Suprapubic skin (tissue), 4 donors: Measurements from ENCODE around the gene ACTR1B. TPM values are rescaled to one million over a fixed set of nuclear protein-coding genes. Genes with fewer than 3 reads are reported as not detected.

Experiments used
- DNase-seq, 2 donors: peaks; one replicate each; pipeline ENCODE4 v3.0.0-alpha.2; 2019; ENCODE audit warnings: low spot score in 2 of 2
- H3K27ac ChIP-seq: fragments of 200-600 bp; sonication (generic); one replicate; pipeline ENCODE4 v1.5.1; 2019
- H3K27me3 ChIP-seq: fragments of 200-600 bp; sonication (generic); one replicate; pipeline ENCODE4 v1.5.1; 2019
- H3K36me3 ChIP-seq: fragments of 200-600 bp; sonication (generic); one replicate; pipeline ENCODE4 v1.5.1; 2019
- H3K4me1 ChIP-seq: fragments of 200-600 bp; sonication (generic); one replicate; pipeline ENCODE4 v1.5.1; 2019
- H3K4me3 ChIP-seq: fragments of 200-600 bp; sonication (generic); one replicate; pipeline ENCODE4 v1.5.1; 2019; ENCODE audit warnings: mild to moderate bottlenecking
- H3K9me3 ChIP-seq: fragments of 200-600 bp; sonication (generic); one replicate; pipeline ENCODE4 v1.5.1; 2019
- EP300 ChIP-seq: sonication (generic); formaldehyde crosslinking; IDR thresholded peaks from one replicate; pipeline ENCODE4 v1.6.1; 2017; ENCODE audit warnings: antibody characterized with exemption
- POLR2A ChIP-seq, 2 donors: fragments of 450-650 bp; IDR thresholded peaks; one replicate each; pipeline ENCODE4 v1.6.1; 2017; ENCODE audit warnings: antibody characterized with exemption in 2 of 2, mild to moderate bottlenecking in 2 of 2, moderate library complexity in 2 of 2
- POLR2AphosphoS5 ChIP-seq, 3 donors: sonication (generic); formaldehyde crosslinking; IDR thresholded peaks; one replicate each; pipeline ENCODE4 v1.6.1; 2017; ENCODE audit warnings: antibody characterized with exemption in 3 of 3
- WGBS: methylation state at CpG from one replicate; pipeline ENCODE4 v1.1.5; 2018; 5-methylcytosine and 5-hydroxymethylcytosine counted together
- total RNA-seq, 4 donors: library from RNA; depleted of rRNA; stranded (reverse); fragments of >200 nt; gene quantifications; one replicate each; pipeline ENCODE4 v1.1.0, GENCODE V29; 2016
- TF ChIP-seq, protein P1 (sequence below), 2 donors: fragments of 200-600 bp in 1 of 2; fragments of 450-650 bp in 1 of 2; sonication (generic) in 1 of 2; IDR thresholded peaks; one replicate each; pipeline ENCODE4 v1.5.1; 2016 to 2019; ENCODE audit warnings: antibody characterized with exemption in 2 of 2, mild to moderate bottlenecking in 1 of 2, moderate library complexity in 1 of 2

ACTR1B gene
- total RNA-seq, 4 donors from 2014 or later: 54.9 to 89.1 (median 74.4) TPM

DNA sequence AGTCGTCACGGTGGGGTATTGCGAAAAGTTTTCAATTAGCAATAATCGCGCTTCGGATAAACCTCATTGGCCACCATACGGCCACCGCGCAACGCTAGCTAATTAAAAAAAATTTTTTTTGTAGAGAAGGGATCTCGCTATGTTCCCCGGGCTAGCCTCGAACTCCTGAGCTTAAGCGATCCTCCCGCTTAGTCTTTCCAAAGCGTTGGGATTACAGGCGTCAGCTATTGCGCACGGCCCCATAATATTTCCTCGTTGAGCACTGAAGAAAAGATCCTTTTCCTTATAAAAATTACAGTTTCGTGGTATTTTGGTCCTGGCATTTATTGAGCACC, 759 bp upstream of the ACTR1B start:
- peaks cover 12% of the 10 kb centered on the region for H3K36me3 ChIP-seq
- H3K4me3 ChIP-seq: peak overlapping the region; percentile 77
- no peak for DNase-seq
- no peaks in the 10 kb centered on the region for H3K27me3 ChIP-seq
- peaks cover 36% of the 10 kb centered on the region for H3K4me1 ChIP-seq
- H3K27ac ChIP-seq: peak overlapping the region; percentile 98
- WGBS: 8% methylated on average over 21 of the region's 21 CpGs
- no peak for TF ChIP-seq POLR2A (IDR thresholded peaks at IDR 0.05)
- no peak for TF ChIP-seq POLR2AphosphoS5 (IDR thresholded peaks at IDR 0.05)
- TF ChIP-seq EP300: no peak
- TF ChIP-seq, protein P1, sequence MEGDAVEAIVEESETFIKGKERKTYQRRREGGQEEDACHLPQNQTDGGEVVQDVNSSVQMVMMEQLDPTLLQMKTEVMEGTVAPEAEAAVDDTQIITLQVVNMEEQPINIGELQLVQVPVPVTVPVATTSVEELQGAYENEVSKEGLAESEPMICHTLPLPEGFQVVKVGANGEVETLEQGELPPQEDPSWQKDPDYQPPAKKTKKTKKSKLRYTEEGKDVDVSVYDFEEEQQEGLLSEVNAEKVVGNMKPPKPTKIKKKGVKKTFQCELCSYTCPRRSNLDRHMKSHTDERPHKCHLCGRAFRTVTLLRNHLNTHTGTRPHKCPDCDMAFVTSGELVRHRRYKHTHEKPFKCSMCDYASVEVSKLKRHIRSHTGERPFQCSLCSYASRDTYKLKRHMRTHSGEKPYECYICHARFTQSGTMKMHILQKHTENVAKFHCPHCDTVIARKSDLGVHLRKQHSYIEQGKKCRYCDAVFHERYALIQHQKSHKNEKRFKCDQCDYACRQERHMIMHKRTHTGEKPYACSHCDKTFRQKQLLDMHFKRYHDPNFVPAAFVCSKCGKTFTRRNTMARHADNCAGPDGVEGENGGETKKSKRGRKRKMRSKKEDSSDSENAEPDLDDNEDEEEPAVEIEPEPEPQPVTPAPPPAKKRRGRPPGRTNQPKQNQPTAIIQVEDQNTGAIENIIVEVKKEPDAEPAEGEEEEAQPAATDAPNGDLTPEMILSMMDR (IDR thresholded peaks at IDR 0.05): no peak
- no peaks in the 10 kb centered on the region for H3K9me3 ChIP-seq

DNA sequence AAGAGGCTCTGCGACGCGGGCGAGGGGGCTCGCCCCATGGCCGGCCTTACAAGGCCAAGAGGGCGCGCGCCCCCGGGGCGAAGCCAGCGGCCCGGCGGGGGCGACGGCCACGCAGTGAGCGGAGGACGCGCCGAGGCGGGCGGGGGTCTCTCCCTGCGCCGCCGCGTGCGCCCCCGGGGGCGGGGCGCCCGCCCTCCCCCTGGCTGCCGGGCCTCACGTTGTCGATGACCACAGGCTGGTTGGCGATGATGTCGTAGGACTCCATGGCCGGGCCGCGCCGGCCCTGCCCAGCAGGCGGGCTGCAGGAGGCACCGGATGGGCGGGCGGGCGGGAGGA, 250 bp downstream of the ACTR1B start:
- DNase-seq: no peak
- peak overlapping the region; percentile 77 for H3K4me3 ChIP-seq
- peak overlapping the region; percentile 98 for H3K27ac ChIP-seq
- no peaks in the 10 kb centered on the region for H3K9me3 ChIP-seq
- no peaks in the 10 kb centered on the region for H3K27me3 ChIP-seq
- H3K36me3 ChIP-seq: peaks cover 21% of the 10 kb centered on the region
- WGBS: 0% methylated on average over 2 of the region's 46 CpGs
- peaks cover 36% of the 10 kb centered on the region for H3K4me1 ChIP-seq
- TF ChIP-seq, protein P1 (IDR thresholded peaks at IDR 0.05): no peak
- TF ChIP-seq POLR2AphosphoS5 (IDR thresholded peaks at IDR 0.05): no peak
- no peak for TF ChIP-seq POLR2A (IDR thresholded peaks at IDR 0.05)
- no peak for TF ChIP-seq EP300

DNA sequence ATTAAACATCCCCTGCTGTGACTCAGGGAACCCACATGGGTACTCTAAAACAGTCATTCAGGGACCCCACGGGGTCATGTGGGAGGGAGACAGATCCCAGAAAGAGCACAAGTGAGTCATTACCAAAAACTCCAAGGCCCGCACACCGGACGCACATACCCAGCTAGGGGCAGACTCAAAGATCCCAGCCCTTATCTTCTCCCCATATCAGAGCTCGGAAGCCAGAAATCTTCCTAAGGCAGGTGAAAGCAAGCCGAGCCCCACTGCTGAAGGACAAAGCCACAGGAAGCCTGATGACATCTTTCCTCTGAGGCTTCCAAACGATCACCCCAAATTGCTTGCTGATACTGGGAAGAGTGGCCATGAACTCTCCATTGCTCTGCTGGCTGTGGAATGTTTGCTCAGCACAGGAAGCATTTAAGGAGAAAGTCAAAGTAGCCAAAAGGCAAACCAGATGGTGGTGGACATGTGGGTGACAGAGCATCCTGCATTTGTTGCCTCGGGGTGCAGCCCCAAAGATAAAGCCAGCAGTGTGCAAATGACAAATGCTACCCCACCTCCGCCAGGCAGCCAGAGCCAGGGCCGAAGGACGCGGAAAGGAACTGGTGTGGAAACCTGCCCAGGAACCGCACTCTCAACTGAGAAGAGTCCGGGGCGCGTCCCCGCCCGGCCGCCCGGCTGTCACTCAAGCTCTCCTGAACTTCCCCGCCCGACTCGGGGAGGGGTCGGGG, 784 bp downstream of the ACTR1B start:
- DNase-seq: peak; percentile 89 to 90
- H3K4me1 ChIP-seq: peaks cover 36% of the 10 kb centered on the region
- H3K36me3 ChIP-seq: peaks cover 26% of the 10 kb centered on the region
- peak overlapping the region; percentile 77 for H3K4me3 ChIP-seq
- TF ChIP-seq POLR2AphosphoS5 (IDR thresholded peaks at IDR 0.05) (no peak), POLR2A (IDR thresholded peaks at IDR 0.05) (peak in 1 of 2 donors; percentile 35)
- H3K27ac ChIP-seq: peak overlapping the region; percentile 98
- no peaks in the 10 kb centered on the region for H3K9me3 ChIP-seq
- 1% methylated on average over 11 of the region's 24 CpGs for WGBS
- no peaks in the 10 kb centered on the region for H3K27me3 ChIP-seq

DNA sequence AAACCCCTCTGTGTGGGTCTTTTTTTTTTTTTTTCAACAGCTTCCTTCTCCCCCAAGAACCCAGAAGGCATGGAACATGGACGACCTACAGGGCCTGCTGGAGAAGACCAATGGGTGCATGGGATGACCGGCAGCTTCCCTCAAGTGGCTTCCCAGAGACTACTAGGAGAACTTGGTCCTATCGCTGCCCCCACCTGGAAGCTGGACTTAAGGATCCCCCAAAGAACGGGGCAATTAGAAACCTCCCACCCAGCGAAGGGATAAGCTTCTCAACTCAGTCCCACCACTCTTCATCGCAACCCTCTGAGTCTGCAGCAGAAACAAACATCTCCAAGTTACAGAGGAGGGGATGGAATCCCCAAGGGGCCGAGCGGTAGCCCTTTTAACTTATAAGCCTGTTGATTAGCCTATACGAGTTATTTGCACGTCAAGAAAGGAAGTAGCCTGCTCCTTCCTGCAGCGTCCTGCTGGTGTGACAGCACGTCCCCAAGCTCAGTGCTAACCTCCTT, 1.4 kb downstream of the ACTR1B start:
- Histone ChIP-seq H3K4me1 (peaks cover 36% of the 10 kb centered on the region), H3K36me3 (peaks cover 33% of the 10 kb centered on the region)
- 38% methylated on average over 12 of the region's 12 CpGs for WGBS

DNA sequence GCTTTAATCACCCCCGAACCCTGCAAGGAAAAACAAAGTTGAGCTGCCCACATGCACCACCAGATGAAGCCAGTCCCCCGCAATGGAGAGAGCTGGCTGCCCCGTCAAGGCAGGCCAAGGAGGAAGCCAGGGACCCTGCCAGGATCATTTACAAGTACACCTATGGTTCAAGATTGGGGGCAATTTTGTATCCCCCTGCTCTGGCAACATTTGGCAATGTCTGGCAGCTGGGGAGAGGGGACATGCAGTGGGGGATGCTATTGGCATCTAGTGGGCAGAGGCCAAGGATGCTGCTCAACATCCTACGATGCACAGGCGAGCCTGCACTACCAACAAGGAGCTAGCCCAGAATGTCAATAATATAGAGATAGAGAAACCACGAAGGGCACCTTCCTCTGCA, 1.9 kb downstream of the ACTR1B start:
- DNase-seq: no peak
- Histone ChIP-seq H3K9me3 (no peaks in the 10 kb centered on the region), H3K36me3 (peaks cover 38% of the 10 kb centered on the region), H3K27ac (no peak overlapping the region), H3K27me3 (no peaks in the 10 kb centered on the region), H3K4me3 (peak overlapping the region; percentile 77), H3K4me1 (peaks cover 36% of the 10 kb centered on the region)
- TF ChIP-seq POLR2A (IDR thresholded peaks at IDR 0.05): no peak
- TF ChIP-seq POLR2AphosphoS5 (IDR thresholded peaks at IDR 0.05): no peak
- TF ChIP-seq EP300: no peak
- TF ChIP-seq, protein P1 (IDR thresholded peaks at IDR 0.05): no peak
- 83% methylated on average over 5 of the region's 6 CpGs for WGBS

More for the DNA sequence above, 1.4 kb downstream of the ACTR1B start:
- Histone ChIP-seq H3K9me3 (no peaks in the 10 kb centered on the region), H3K27ac (peak overlapping the region; percentile 98), H3K27me3 (no peaks in the 10 kb centered on the region), H3K4me3 (peak overlapping the region; percentile 77)
- no peak for TF ChIP-seq EP300
- TF ChIP-seq, protein P1 (IDR thresholded peaks at IDR 0.05): no peak
- TF ChIP-seq POLR2A (IDR thresholded peaks at IDR 0.05): no peak
- no peak for TF ChIP-seq POLR2AphosphoS5 (IDR thresholded peaks at IDR 0.05)
- no peak for DNase-seq
